ENCODE data around the gene LEMD1.

- TF ChIP-seq CTCF (conservative IDR thresholded peaks at IDR 0.05), result no peak
- no peak for TF ChIP-seq EZH2 (IDR thresholded peaks at IDR 0.05; ENCODE audit: low read depth)
Measured at GRCh38 chr1:205395616-205396015, 26.2 kb downstream of the LEMD1 start.

Measured in PC-9 (cell line).